Measurements from ENCODE around the gene SCMH1.
"Not testable (repeated sequence)": the region's sequence is repeated elsewhere in the genome, so short reads cannot be mapped to it uniquely, and the experiment has no call there.

The SCMH1 gene

GRCh38 chr1:41232305-41232704 lies 9.8 kb downstream of the SCMH1 start:
- TF ChIP-seq, protein P1, sequence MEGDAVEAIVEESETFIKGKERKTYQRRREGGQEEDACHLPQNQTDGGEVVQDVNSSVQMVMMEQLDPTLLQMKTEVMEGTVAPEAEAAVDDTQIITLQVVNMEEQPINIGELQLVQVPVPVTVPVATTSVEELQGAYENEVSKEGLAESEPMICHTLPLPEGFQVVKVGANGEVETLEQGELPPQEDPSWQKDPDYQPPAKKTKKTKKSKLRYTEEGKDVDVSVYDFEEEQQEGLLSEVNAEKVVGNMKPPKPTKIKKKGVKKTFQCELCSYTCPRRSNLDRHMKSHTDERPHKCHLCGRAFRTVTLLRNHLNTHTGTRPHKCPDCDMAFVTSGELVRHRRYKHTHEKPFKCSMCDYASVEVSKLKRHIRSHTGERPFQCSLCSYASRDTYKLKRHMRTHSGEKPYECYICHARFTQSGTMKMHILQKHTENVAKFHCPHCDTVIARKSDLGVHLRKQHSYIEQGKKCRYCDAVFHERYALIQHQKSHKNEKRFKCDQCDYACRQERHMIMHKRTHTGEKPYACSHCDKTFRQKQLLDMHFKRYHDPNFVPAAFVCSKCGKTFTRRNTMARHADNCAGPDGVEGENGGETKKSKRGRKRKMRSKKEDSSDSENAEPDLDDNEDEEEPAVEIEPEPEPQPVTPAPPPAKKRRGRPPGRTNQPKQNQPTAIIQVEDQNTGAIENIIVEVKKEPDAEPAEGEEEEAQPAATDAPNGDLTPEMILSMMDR (IDR thresholded peaks at IDR 0.05; ENCODE audit: borderline replicate concordance, insufficient read depth, low read depth, low read length): no peak
- H3K4me3 ChIP-seq (ENCODE audit: low read depth, low read length): no peak overlapping the region

DNA sequence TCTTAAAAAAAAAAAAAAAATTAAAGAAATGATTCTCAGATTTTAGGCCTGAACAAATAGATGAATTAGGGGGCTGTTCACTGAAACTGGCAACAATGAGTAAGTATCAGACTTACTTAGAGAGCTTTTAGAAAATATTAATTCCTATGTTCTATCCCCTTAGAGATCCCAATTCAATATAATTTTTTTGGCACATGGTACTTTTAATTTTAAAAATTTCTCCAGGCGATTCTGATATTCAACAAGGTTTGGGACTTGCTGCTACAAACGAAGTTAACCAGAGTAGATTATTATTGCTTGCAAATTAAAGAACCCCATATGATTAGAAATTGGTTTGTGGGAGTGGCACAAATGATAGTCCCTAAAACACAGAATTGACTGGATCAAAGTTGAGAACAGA lies 11.4 kb downstream of the SCMH1 start:
- TF ChIP-seq, protein P1 (IDR thresholded peaks at IDR 0.05; ENCODE audit: borderline replicate concordance, insufficient read depth, low read depth, low read length): no peak
- no peak overlapping the region for H3K4me3 ChIP-seq (ENCODE audit: low read depth, low read length)

DNA sequence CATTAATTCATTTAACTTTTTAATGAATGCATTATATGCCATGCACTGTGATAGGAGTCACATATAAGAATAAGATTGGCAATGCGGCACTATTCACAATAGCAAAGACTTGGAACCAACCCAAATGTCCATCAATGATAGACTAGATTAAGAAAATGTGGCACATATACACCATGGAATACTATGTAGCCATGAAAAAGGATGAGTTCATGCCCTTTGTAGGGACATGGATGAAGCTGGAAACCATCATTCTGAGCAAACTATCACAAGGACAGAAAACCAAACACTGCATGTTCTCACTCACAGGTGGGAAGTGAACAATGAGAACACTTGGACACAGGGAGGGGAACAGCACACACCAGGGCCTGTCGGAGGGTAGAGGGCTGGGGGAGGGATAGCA lies 12.9 kb downstream of the SCMH1 start:
- H3K4me3 ChIP-seq (ENCODE audit: low read depth, low read length): not testable (repeated sequence)

- no peak overlapping the region for H3K4me3 ChIP-seq (ENCODE audit: low read depth, low read length)
- TF ChIP-seq, protein P1 (IDR thresholded peaks at IDR 0.05; ENCODE audit: borderline replicate concordance, insufficient read depth, low read depth, low read length): no peak
Observed at GRCh38 chr1:41226815-41227434, 15.2 kb downstream of the SCMH1 start.

- no peak overlapping the region for H3K4me3 ChIP-seq (ENCODE audit: low read depth, low read length)
Observed at GRCh38 chr1:41225495-41225894, 16.6 kb downstream of the SCMH1 start.

GRCh38 chr1:41222496-41222895 lies 19.6 kb downstream of the SCMH1 start:
- TF ChIP-seq, protein P1 (IDR thresholded peaks at IDR 0.05; ENCODE audit: borderline replicate concordance, insufficient read depth, low read depth, low read length): no peak
- no peak overlapping the region for H3K4me3 ChIP-seq (ENCODE audit: low read depth, low read length)

More at GRCh38 chr1:41225495-41225894, 16.6 kb downstream of the SCMH1 start:
- TF ChIP-seq, protein P1 (IDR thresholded peaks at IDR 0.05; ENCODE audit: borderline replicate concordance, insufficient read depth, low read depth, low read length): no peak

GRCh38 chr1:41221995-41222394 lies 20.1 kb downstream of the SCMH1 start:
- no peak overlapping the region for H3K4me3 ChIP-seq (ENCODE audit: low read depth, low read length)
- TF ChIP-seq, protein P1 (IDR thresholded peaks at IDR 0.05; ENCODE audit: borderline replicate concordance, insufficient read depth, low read depth, low read length): no peak
